SU-DHL-6 (cell line): Measurements from ENCODE around the gene MUC13.

ENCODE experiments used
- EZH2phosphoT487 ChIP-seq: fragments of 200-600 bp; sonication (generic), shearing (Covaris generic); conservative IDR thresholded peaks from 2 replicates; pipeline ENCODE4 v1.6.1; 2018; ENCODE audit warnings: mild to moderate bottlenecking, antibody characterized with exemption, low read length, moderate library complexity, mixed read lengths
- TF ChIP-seq, protein P1 (sequence below): fragments of 200-600 bp; sonication (generic); IDR thresholded peaks from one replicate; pipeline ENCODE4 v1.5.1; 2017; ENCODE audit warnings: antibody characterized with exemption, mild to moderate bottlenecking, low read length, moderate library complexity; ENCODE audit not compliant: insufficient read depth, poor library complexity, severe bottlenecking

DNA sequence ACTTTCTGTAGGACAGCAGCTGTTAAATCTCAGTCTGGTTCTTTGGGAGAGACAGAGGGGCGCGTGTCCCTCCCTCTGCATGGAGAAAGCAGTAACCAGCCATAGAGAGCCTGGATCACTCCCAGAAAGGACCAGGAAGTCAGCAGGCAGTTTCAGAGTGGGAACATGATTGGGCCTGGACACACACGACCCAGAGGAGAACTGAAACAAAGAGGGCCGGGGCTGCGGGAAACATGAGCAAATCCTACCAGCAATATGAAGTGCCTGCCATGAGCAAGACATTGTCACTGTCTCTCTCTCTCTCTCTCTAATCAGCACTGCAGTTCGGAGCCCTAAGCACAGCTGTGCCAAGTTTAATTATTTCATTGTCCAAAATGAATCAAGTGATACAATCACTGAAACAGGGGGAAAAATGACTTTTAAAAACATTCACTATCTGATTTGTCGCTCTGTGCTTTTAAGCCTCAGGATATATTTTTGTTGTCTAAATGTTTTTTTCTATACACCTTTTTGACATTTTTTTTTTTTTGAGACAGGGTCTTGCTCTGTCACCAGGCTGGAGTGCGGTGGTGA is 17.6 kb downstream of the MUC13 start:
- no peak for TF ChIP-seq EZH2phosphoT487
- TF ChIP-seq, protein P1, sequence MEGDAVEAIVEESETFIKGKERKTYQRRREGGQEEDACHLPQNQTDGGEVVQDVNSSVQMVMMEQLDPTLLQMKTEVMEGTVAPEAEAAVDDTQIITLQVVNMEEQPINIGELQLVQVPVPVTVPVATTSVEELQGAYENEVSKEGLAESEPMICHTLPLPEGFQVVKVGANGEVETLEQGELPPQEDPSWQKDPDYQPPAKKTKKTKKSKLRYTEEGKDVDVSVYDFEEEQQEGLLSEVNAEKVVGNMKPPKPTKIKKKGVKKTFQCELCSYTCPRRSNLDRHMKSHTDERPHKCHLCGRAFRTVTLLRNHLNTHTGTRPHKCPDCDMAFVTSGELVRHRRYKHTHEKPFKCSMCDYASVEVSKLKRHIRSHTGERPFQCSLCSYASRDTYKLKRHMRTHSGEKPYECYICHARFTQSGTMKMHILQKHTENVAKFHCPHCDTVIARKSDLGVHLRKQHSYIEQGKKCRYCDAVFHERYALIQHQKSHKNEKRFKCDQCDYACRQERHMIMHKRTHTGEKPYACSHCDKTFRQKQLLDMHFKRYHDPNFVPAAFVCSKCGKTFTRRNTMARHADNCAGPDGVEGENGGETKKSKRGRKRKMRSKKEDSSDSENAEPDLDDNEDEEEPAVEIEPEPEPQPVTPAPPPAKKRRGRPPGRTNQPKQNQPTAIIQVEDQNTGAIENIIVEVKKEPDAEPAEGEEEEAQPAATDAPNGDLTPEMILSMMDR = no peak
